SK-N-SH (cell line): ENCODE data around the gene CPB2.

ENCODE experiments used
- CTCF ChIP-seq: fragments of 200-600 bp; sonication (generic); IDR thresholded peaks from 2 replicates; pipeline ENCODE4 v1.6.1; 2017; ENCODE audit warnings: antibody characterized with exemption, mild to moderate bottlenecking, moderate library complexity
- GABPA ChIP-seq: IDR thresholded peaks from 2 replicates; pipeline ENCODE4 v1.4.0; 2012; ENCODE audit warnings: low read depth, mild to moderate bottlenecking
- MAX ChIP-seq: IDR thresholded peaks from 2 replicates; pipeline ENCODE4 v1.4.0; 2012; ENCODE audit warnings: low read depth
- MXI1 ChIP-seq: IDR thresholded peaks from 2 replicates; pipeline ENCODE4 v1.6.1; 2012; ENCODE audit warnings: mild to moderate bottlenecking, low read depth, low read length, improper control_type of control experiment

GRCh38 chr13:46119883-46120614 lies 15.2 kb upstream of the CPB2 start:
- TF ChIP-seq CTCF (no peak), GABPA (no peak), MXI1 (no peak), MAX (no peak)
